Stomach (tissue), 4 donors: ENCODE data around the gene PYGO2.
A peak's percentile ranks its signal among the peaks of the same experiment; 100 is the strongest.

Source experiments
- CTCF ChIP-seq, 7 experiments: fragments of 450-650 bp in 4 of 7; fragments of 200-600 bp in 3 of 7; sonication (generic) in 3 of 7; IDR thresholded peaks; one replicate each; pipeline ENCODE4 v1.5.1; 2016 to 2019; ENCODE audit warnings: antibody characterized with exemption in 7 of 7, control low read depth in 2 of 7, mild to moderate bottlenecking in 1 of 7
- POLR2A ChIP-seq, 4 donors: fragments of 450-650 bp; IDR thresholded peaks; one replicate each; pipeline ENCODE4 v1.6.1; 2016; ENCODE audit warnings: antibody characterized with exemption in 4 of 4, control low read depth in 2 of 4, mild to moderate bottlenecking in 1 of 4, moderate library complexity in 1 of 4

GRCh38 chr1:154974102-154974807 is 12.7 kb upstream of the PYGO2 start, which contains the start of gene CKS1B:
- TF ChIP-seq POLR2A (IDR thresholded peaks at IDR 0.05), result peak in 2 of 4 donors; percentile 53 to 64
- TF ChIP-seq CTCF (IDR thresholded peaks at IDR 0.05), result no peak
